ENCODE results near the gene HDAC2.

DNA sequence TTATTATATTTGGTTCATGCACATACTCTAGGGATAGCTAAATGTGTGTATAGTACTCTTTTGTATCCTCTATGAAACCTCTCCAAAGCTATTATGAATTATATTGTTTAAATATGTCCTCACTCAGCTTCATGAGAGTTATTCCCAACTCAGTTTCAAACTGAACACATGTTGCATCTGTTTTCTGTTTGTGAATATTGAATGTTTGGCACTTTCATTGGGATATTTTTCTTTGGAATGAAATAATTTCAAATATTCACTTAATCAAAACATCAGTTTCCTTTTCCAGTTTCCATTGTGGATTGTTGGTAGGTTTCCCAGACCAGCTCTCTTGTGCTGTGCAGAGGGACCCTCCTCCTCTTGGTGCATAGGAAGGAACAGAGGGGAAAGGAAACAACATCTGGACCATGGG lies 46.6 kb downstream of the HDAC2 start:
- no peak for TF ChIP-seq POLR2AphosphoS5 (IDR thresholded peaks at IDR 0.05; ENCODE audit: borderline replicate concordance, low read depth, low read length)
- TF ChIP-seq EZH2 (IDR thresholded peaks at IDR 0.05), result no peak
- TF ChIP-seq FOXP2 (optimal IDR thresholded peaks at IDR 0.05; ENCODE audit: control extremely low read depth, extremely low read length, insufficient read depth), result no peak

Data from SK-N-MC (cell line).